ENCODE measurements around the gene PRKCSH.

- TF ChIP-seq, protein P1, sequence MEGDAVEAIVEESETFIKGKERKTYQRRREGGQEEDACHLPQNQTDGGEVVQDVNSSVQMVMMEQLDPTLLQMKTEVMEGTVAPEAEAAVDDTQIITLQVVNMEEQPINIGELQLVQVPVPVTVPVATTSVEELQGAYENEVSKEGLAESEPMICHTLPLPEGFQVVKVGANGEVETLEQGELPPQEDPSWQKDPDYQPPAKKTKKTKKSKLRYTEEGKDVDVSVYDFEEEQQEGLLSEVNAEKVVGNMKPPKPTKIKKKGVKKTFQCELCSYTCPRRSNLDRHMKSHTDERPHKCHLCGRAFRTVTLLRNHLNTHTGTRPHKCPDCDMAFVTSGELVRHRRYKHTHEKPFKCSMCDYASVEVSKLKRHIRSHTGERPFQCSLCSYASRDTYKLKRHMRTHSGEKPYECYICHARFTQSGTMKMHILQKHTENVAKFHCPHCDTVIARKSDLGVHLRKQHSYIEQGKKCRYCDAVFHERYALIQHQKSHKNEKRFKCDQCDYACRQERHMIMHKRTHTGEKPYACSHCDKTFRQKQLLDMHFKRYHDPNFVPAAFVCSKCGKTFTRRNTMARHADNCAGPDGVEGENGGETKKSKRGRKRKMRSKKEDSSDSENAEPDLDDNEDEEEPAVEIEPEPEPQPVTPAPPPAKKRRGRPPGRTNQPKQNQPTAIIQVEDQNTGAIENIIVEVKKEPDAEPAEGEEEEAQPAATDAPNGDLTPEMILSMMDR (IDR thresholded peaks at IDR 0.05), result no peak
- no peak for TF ChIP-seq POLR2A (IDR thresholded peaks at IDR 0.05)
Measured at GRCh38 chr19:11423164-11423790, 12.2 kb upstream of the PRKCSH start.

Data from esophagus squamous epithelium (tissue), 4 donors.